ENCODE data around the gene MIER1.

The MIER1 gene

DNA sequence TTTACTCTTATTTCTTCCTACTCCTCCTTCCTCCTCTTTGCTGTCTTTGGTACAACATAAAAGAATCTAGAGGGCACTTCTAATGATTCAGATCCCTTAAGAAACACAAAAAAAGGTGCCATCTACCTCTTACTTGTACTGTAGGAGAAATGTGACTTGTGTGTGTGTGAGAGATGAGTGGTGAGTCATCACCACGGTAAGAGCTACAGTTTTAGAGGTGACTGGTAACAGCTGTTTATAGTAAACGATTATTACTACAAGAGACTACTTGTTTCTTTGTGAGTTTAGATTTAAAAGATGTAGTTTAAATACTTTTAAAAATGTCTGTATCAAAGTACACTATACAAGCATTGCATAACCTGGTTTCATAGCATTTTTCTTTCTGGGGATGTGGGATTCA lies 88.8 kb downstream of the MIER1 start:
- no peak overlapping the region for H3K4me3 ChIP-seq (ENCODE audit: low read length, poor library complexity, severe bottlenecking)
- no peaks in the 10 kb centered on the region; the same call in 1 of the 2 replicates for H3K79me2 ChIP-seq (ENCODE audit: insufficient read depth, low read length)
- peaks cover 48% of the 10 kb centered on the region; the same call in 1 of the 2 replicates for H3K36me3 ChIP-seq (ENCODE audit: insufficient read depth, low read length)
- H3K27me3 ChIP-seq (ENCODE audit: insufficient read depth, low read length, poor library complexity, severe bottlenecking) = no peaks in the 10 kb centered on the region
- H3F3A ChIP-seq (ENCODE audit: low read depth) = no peaks in the 10 kb centered on the region
- no peak for TF ChIP-seq EZH2phosphoT487 (IDR thresholded peaks at IDR 0.05; ENCODE audit: borderline replicate concordance)
- TF ChIP-seq, protein P1, sequence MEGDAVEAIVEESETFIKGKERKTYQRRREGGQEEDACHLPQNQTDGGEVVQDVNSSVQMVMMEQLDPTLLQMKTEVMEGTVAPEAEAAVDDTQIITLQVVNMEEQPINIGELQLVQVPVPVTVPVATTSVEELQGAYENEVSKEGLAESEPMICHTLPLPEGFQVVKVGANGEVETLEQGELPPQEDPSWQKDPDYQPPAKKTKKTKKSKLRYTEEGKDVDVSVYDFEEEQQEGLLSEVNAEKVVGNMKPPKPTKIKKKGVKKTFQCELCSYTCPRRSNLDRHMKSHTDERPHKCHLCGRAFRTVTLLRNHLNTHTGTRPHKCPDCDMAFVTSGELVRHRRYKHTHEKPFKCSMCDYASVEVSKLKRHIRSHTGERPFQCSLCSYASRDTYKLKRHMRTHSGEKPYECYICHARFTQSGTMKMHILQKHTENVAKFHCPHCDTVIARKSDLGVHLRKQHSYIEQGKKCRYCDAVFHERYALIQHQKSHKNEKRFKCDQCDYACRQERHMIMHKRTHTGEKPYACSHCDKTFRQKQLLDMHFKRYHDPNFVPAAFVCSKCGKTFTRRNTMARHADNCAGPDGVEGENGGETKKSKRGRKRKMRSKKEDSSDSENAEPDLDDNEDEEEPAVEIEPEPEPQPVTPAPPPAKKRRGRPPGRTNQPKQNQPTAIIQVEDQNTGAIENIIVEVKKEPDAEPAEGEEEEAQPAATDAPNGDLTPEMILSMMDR (conservative IDR thresholded peaks at IDR 0.05; ENCODE audit: low read length) = no peak
- H3K9me3 ChIP-seq (ENCODE audit: insufficient read depth, low read depth, low read length) = no peaks in the 10 kb centered on the region
- no peaks in the 10 kb centered on the region for H3K9me2 ChIP-seq (replicated peaks; ENCODE audit: low read depth, low read length)
- no peaks in the 10 kb centered on the region for H4K20me1 ChIP-seq (ENCODE audit: insufficient read depth, low read length, poor library complexity, severe bottlenecking)
- H3K9ac ChIP-seq (ENCODE audit: low read depth, low read length, poor library complexity, severe bottlenecking) = no peak overlapping the region
- H3K4me2 ChIP-seq (ENCODE audit: low read depth, low read length, poor library complexity, severe bottlenecking) = no peak overlapping the region
- H3K4me1 ChIP-seq (ENCODE audit: insufficient read depth, low read length, poor library complexity, severe bottlenecking) = no peaks in the 10 kb centered on the region
- H2AFZ ChIP-seq (ENCODE audit: low read length) = no peak overlapping the region

DNA sequence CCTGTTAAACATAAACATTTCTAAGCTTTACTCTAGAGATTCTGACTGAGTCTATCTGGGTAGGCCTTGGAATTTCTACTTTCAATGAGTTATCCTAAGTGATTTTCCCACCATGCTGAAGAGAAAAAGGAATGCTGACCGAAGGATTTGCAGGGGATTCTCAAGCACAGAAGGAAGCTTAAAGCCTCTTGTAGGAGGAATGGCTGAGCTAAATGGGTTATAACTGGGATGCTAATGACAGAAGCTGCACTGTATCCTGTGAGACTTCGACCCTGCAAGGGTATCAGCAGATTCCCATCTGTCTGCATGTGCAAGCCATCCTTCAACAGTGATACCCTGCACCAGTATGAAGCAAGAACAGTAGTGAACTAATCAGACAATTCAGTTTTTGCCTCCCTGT lies 93.8 kb downstream of the MIER1 start:
- Histone ChIP-seq H3K4me1 (ENCODE audit: insufficient read depth, low read length, poor library complexity, severe bottlenecking) (no peaks in the 10 kb centered on the region), H3K9me3 (ENCODE audit: insufficient read depth, low read depth, low read length) (no peaks in the 10 kb centered on the region), H3K4me2 (ENCODE audit: low read depth, low read length, poor library complexity, severe bottlenecking) (no peak overlapping the region), H2AFZ (ENCODE audit: low read length) (no peak overlapping the region), H3K36me3 (ENCODE audit: insufficient read depth, low read length) (peaks cover 41% of the 10 kb centered on the region; the same call in 1 of the 2 replicates), H3K9ac (ENCODE audit: low read depth, low read length, poor library complexity, severe bottlenecking) (no peak overlapping the region), H4K20me1 (ENCODE audit: insufficient read depth, low read length, poor library complexity, severe bottlenecking) (no peaks in the 10 kb centered on the region), H3K27me3 (ENCODE audit: insufficient read depth, low read length, poor library complexity, severe bottlenecking) (no peaks in the 10 kb centered on the region), H3K4me3 (ENCODE audit: low read length, poor library complexity, severe bottlenecking) (no peak overlapping the region), H3F3A (ENCODE audit: low read depth) (no peaks in the 10 kb centered on the region), H3K9me2 (replicated peaks; ENCODE audit: low read depth, low read length) (no peaks in the 10 kb centered on the region), H3K79me2 (ENCODE audit: insufficient read depth, low read length) (no peaks in the 10 kb centered on the region)
- no peak for TF ChIP-seq EZH2phosphoT487 (IDR thresholded peaks at IDR 0.05; ENCODE audit: borderline replicate concordance)
- TF ChIP-seq, protein P1 (conservative IDR thresholded peaks at IDR 0.05; ENCODE audit: low read length) = no peak

DNA sequence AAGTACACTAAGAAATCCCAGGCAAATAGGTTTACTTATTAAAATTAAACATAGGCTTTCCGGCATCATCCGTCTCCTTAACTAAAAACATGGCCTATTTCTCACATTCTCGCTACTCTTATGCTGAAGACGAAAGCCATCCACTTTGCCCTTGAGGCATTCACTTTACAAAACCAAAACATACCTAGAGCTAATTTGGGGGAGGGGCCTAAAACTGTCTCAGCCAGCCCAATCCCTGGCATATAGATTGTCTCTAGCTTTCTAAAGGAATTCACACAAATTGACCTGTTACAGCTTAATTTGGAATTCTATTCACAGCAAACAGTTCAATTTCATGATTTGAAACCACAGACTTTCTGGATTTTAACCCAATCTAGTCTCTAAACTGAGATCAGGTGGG lies 94.3 kb downstream of the MIER1 start:
- H3K9ac ChIP-seq (ENCODE audit: low read depth, low read length, poor library complexity, severe bottlenecking) = no peak overlapping the region
- no peaks in the 10 kb centered on the region for H3K27me3 ChIP-seq (ENCODE audit: insufficient read depth, low read length, poor library complexity, severe bottlenecking)
- no peak overlapping the region for H3K4me3 ChIP-seq (ENCODE audit: low read length, poor library complexity, severe bottlenecking)
- no peaks in the 10 kb centered on the region for H3K9me2 ChIP-seq (replicated peaks; ENCODE audit: low read depth, low read length)
- no peaks in the 10 kb centered on the region for H4K20me1 ChIP-seq (ENCODE audit: insufficient read depth, low read length, poor library complexity, severe bottlenecking)
- peaks cover 41% of the 10 kb centered on the region; the same call in 1 of the 2 replicates for H3K36me3 ChIP-seq (ENCODE audit: insufficient read depth, low read length)
- TF ChIP-seq, protein P1 (conservative IDR thresholded peaks at IDR 0.05; ENCODE audit: low read length) = no peak
- TF ChIP-seq EZH2phosphoT487 (IDR thresholded peaks at IDR 0.05; ENCODE audit: borderline replicate concordance) = no peak
- no peaks in the 10 kb centered on the region for H3K9me3 ChIP-seq (ENCODE audit: insufficient read depth, low read depth, low read length)
- H3K79me2 ChIP-seq (ENCODE audit: insufficient read depth, low read length) = no peaks in the 10 kb centered on the region
- H3F3A ChIP-seq (ENCODE audit: low read depth) = no peaks in the 10 kb centered on the region
- no peaks in the 10 kb centered on the region for H3K4me1 ChIP-seq (ENCODE audit: insufficient read depth, low read length, poor library complexity, severe bottlenecking)
- no peak overlapping the region for H2AFZ ChIP-seq (ENCODE audit: low read length)
- no peak overlapping the region for H3K4me2 ChIP-seq (ENCODE audit: low read depth, low read length, poor library complexity, severe bottlenecking)
